A549 (cell line): ENCODE data around the gene TBL1X. TPM values are rescaled to one million over a fixed set of nuclear protein-coding genes. Genes with fewer than 3 reads are reported as not detected.

Experiments
- ATAC-seq, 2 experiments: fragments of 200-7000 bp in 1 of 2; fragments of >200 bp in 1 of 2; cut with Nextera tagmentation in 1 of 2; cut with Tn5 transposase in 1 of 2; 3 replicates each; pipeline versions ENCODE4 v1.8.0 to v1.9.1; 2018 to 2020; ENCODE audit warnings: mild to moderate bottlenecking in 1 of 2, moderate library complexity in 1 of 2
- CTCF ChIA-PET: fragments of 300-600 bp; sonication (Branson Sonifier 250); formaldehyde crosslinking; extraction: SDS; loops from one replicate; lab custom pipeline; 2021; ENCODE audit warnings: antibody characterized with exemption, inconsistent platforms; lab: Yijun Ruan, JAX
- POLR2A ChIA-PET: fragments of 350-600 bp; formaldehyde crosslinking; extraction: SDS; loops from one replicate; lab custom pipeline; 2021; ENCODE audit warnings: antibody characterized with exemption, inconsistent platforms; lab: Yijun Ruan, JAX
- DNase-seq, 2 experiments: peaks; one replicate each; pipeline versions ENCODE4 v3.0.0 to v3.0.0-alpha.2; 2011 to 2016; ENCODE audit warnings: low read depth in 1 of 2, low spot score in 1 of 2
- FAIRE-seq: peaks from 2 replicates; lab custom pipeline; 2011; peaks lifted over from hg19 to GRCh38; lab: Jason Lieb, UNC
- H3K27ac ChIP-seq, 2 experiments: fragments of >200 bp; sonication (Bioruptor Twin); formaldehyde crosslinking; 3 replicates each; pipeline ENCODE4 v1.5.1; 2016 to 2017
- H3K4me1 ChIP-seq: fragments of >200 bp; sonication (Bioruptor Twin); formaldehyde crosslinking; 3 replicates; pipeline ENCODE4 v1.6.1; 2016
- H3K4me2 ChIP-seq: fragments of >200 bp; sonication (Bioruptor Twin); formaldehyde crosslinking; 3 replicates; pipeline ENCODE4 v1.6.1; 2016
- H3K4me3 ChIP-seq: fragments of >200 bp; sonication (Bioruptor Twin); formaldehyde crosslinking; 3 replicates; pipeline ENCODE4 v1.5.1; 2016
- H3K9me3 ChIP-seq: fragments of >200 bp; sonication (Bioruptor Twin); formaldehyde crosslinking; 3 replicates; pipeline ENCODE4 v1.6.1; 2016
- BHLHE40 ChIP-seq: IDR thresholded peaks from 2 replicates; pipeline ENCODE4 v1.6.1; 2012; ENCODE audit warnings: low read depth, low read length, inconsistent platforms
- CBX2 ChIP-seq: fragments of 200-600 bp; sonication (generic); IDR thresholded peaks from 2 replicates; pipeline ENCODE4 v1.6.1; 2016; ENCODE audit warnings: low read depth, mild to moderate bottlenecking, borderline replicate concordance
- CBX8 ChIP-seq: fragments of 200-600 bp; sonication (generic); IDR thresholded peaks from 2 replicates; pipeline ENCODE4 v1.6.1; 2016
- CEBPB ChIP-seq, 2 experiments: fragments of >200 bp in 1 of 2; sonication (Bioruptor Twin) in 1 of 2; formaldehyde crosslinking in 1 of 2; IDR thresholded peaks; 2 replicates each; pipeline ENCODE4 v1.6.1; 2012 to 2016
- E2F6 ChIP-seq: IDR thresholded peaks from 2 replicates; pipeline ENCODE4 v1.6.1; 2012; ENCODE audit warnings: low read depth, borderline replicate concordance
- EHF ChIP-seq: fragments of 250-450 bp; sonication (Bioruptor Pico); IDR thresholded peaks from 2 replicates; pipeline ENCODE4 v1.5.0; 2020; ENCODE audit warnings: mild to moderate bottlenecking
- EHMT2 ChIP-seq: fragments of 200-600 bp; sonication (generic); IDR thresholded peaks from 2 replicates; pipeline ENCODE4 v1.6.1; 2016; ENCODE audit warnings: antibody characterized with exemption, low read depth, mild to moderate bottlenecking, moderate library complexity
- FOSL2 ChIP-seq, 2 experiments: fragments of 450-650 bp in 1 of 2; fragments of >200 bp in 1 of 2; sonication (Bioruptor Twin) in 1 of 2; formaldehyde crosslinking; IDR thresholded peaks; 2 replicates each; pipeline versions ENCODE4 v1.5.0 to v1.6.1; 2016 to 2020; ENCODE audit warnings: mild to moderate bottlenecking in 1 of 2, moderate library complexity in 1 of 2
- GATA3 ChIP-seq: IDR thresholded peaks from 2 replicates; pipeline ENCODE4 v1.6.1; 2012; ENCODE audit warnings: borderline replicate concordance
- HDAC2 ChIP-seq: fragments of 200-600 bp; sonication (generic); IDR thresholded peaks from 2 replicates; pipeline ENCODE4 v1.6.1; 2016
- HMGXB4 ChIP-seq: fragments of 250-450 bp; sonication (Bioruptor Pico); IDR thresholded peaks from 2 replicates; pipeline ENCODE4 v1.5.0; 2021; ENCODE audit warnings: mild to moderate bottlenecking, moderate library complexity, borderline replicate concordance
- HOXA7 ChIP-seq: fragments of 250-450 bp; sonication (Bioruptor Pico); IDR thresholded peaks from 2 replicates; pipeline ENCODE4 v1.5.0; 2020; ENCODE audit warnings: mild to moderate bottlenecking, moderate library complexity
- HOXB13 ChIP-seq: fragments of 250-450 bp; sonication (Bioruptor Pico); IDR thresholded peaks from 2 replicates; pipeline ENCODE4 v1.5.0; 2020; ENCODE audit warnings: low read depth, mild to moderate bottlenecking, moderate library complexity
- JUN ChIP-seq, 2 experiments: fragments of >200 bp; sonication (Bioruptor Twin); formaldehyde crosslinking; IDR thresholded peaks; 2 replicates in 1 of 2; 3 replicates in 1 of 2; pipeline ENCODE4 v1.6.1; 2016 to 2017
- JUNB ChIP-seq: fragments of >200 bp; sonication (Bioruptor Twin); formaldehyde crosslinking; IDR thresholded peaks from 2 replicates; pipeline ENCODE4 v1.6.1; 2016
- KDM5A ChIP-seq: fragments of 200-600 bp; sonication (generic); IDR thresholded peaks from 2 replicates; pipeline ENCODE4 v1.6.1; 2016; ENCODE audit warnings: antibody characterized with exemption, mild to moderate bottlenecking
- MAX ChIP-seq: IDR thresholded peaks from 2 replicates; pipeline ENCODE4 v1.6.1; 2012
- RAD21 ChIP-seq, 2 experiments: fragments of >200 bp in 1 of 2; sonication (Bioruptor Twin) in 1 of 2; formaldehyde crosslinking in 1 of 2; IDR thresholded peaks in 1 of 2; conservative IDR thresholded peaks in 1 of 2; 2 replicates in 1 of 2; 3 replicates in 1 of 2; pipeline ENCODE4 v1.6.1; 2012 to 2018; ENCODE audit warnings: inconsistent platforms in 1 of 2
- RARB ChIP-seq: fragments of 250-450 bp; sonication (Bioruptor Pico); IDR thresholded peaks from 2 replicates; pipeline ENCODE4 v1.8.0; 2021; ENCODE audit warnings: mild to moderate bottlenecking, moderate library complexity
- REST ChIP-seq: fragments of 200-600 bp; sonication (generic); IDR thresholded peaks from 2 replicates; pipeline ENCODE4 v1.6.1; 2016; ENCODE audit warnings: antibody characterized with exemption, mild to moderate bottlenecking, moderate library complexity
- SMC3 ChIP-seq: fragments of >200 bp; sonication (Bioruptor Twin); formaldehyde crosslinking; IDR thresholded peaks from 3 replicates; pipeline ENCODE4 v1.6.1; 2018; ENCODE audit warnings: inconsistent platforms
- TFCP2L1 ChIP-seq: fragments of 250-450 bp; sonication (Bioruptor Pico); IDR thresholded peaks from 2 replicates; pipeline ENCODE4 v1.5.0; 2021; ENCODE audit warnings: mild to moderate bottlenecking
- USF2 ChIP-seq: fragments of 450-650 bp; IDR thresholded peaks from 2 replicates; pipeline ENCODE4 v1.6.1; 2014; ENCODE audit warnings: antibody characterized with exemption
- ZC3H11A ChIP-seq: fragments of 450-650 bp; IDR thresholded peaks from 2 replicates; pipeline ENCODE4 v1.6.1; 2014; ENCODE audit warnings: antibody characterized with exemption, mild to moderate bottlenecking
- ZFP36 ChIP-seq: fragments of 450-650 bp; IDR thresholded peaks from 2 replicates; pipeline ENCODE4 v1.6.1; 2014; ENCODE audit warnings: borderline replicate concordance; ENCODE audit not compliant: partially characterized antibody
- WGBS: methylation state at CpG from one replicate; pipeline ENCODE4 v1.1.6; 2017; ENCODE audit errors: missing lambda C conversion rate; 5-methylcytosine and 5-hydroxymethylcytosine counted together
- polyA plus RNA-seq, 4 experiments: library from polyadenylated mRNA; depleted of rRNA in 3 of 4; stranded (reverse); fragments of >200 nt; fragmentation: RNase III in 1 of 4; extraction: RNeasy Plus Mini Kit Qiagen cat#74134 plus additional on column Dnase treatment in 1 of 4; gene quantifications; 2 replicates in 3 of 4; 3 replicates in 1 of 4; pipeline ENCODE4 v1.2.3, GENCODE V29; 2011 to 2017

Gene TBL1X
- polyA plus RNA-seq, 2 of the 4 experiments (the other 2 are of a cell fraction), result 14.6 to 18.0 TPM

- Histone ChIP-seq H3K4me1 (no peaks in the 10 kb centered on the region), H3K4me2 (no peak overlapping the region), H3K4me3 (no peak overlapping the region), H3K9me3 (peaks cover 2% of the 10 kb centered on the region; the same call in 1 of the 3 replicates), H3K27ac (no peak overlapping the region)
- FAIRE-seq, result no peak
- no peak for DNase-seq
- ChIA-PET POLR2A (no interaction called here), CTCF (interaction anchor here (0.9 kb wide), 1 partner anchor 8 kb away, joined by 3 read pairs; no protein-coding TSS in a partner anchor)
- no peak for ATAC-seq
- TF ChIP-seq CEBPB (IDR thresholded peaks at IDR 0.05) (no peak), ZFP36 (no peak), TFCP2L1 (no peak), BHLHE40 (no peak), MAX (no peak), ZC3H11A (no peak), CBX8 (no peak), EHF (CRISPR knock-in tag) (no peak), HOXA7 (CRISPR knock-in tag) (no peak), FOSL2 (IDR thresholded peaks at IDR 0.05) (no peak), FOSL2 (CRISPR knock-in tag; IDR thresholded peaks at IDR 0.05) (no peak), HMGXB4 (CRISPR knock-in tag) (no peak), USF2 (no peak)
- 14% methylated on average over 3 of the region's 3 CpGs for WGBS
Measured at GRCh38 chrX:9738151-9738550, 273.3 kb downstream of the TBL1X start.

GRCh38 chrX:9739130-9739529, 274.3 kb downstream of the TBL1X start:
- no peak for FAIRE-seq
- H3K4me1 ChIP-seq, result no peaks in the 10 kb centered on the region
- TF ChIP-seq CBX2, result no peak
- TF ChIP-seq E2F6, result no peak
- no peak for TF ChIP-seq EHMT2
- TF ChIP-seq SMC3, result no peak
- no peak for TF ChIP-seq EHF (CRISPR knock-in tag)
- no peak for TF ChIP-seq GATA3
- TF ChIP-seq RAD21 (conservative IDR thresholded peaks at IDR 0.05 in 1 of 2, IDR thresholded peaks at IDR 0.05 in 1 of 2), result no peak
- no peak for TF ChIP-seq HDAC2
- no peak for TF ChIP-seq RARB (CRISPR knock-in tag)
- ATAC-seq, result no peak
- no peaks in the 10 kb centered on the region for H3K9me3 ChIP-seq
- H3K4me3 ChIP-seq, result no peak overlapping the region
- CTCF ChIA-PET, result no interaction called here
- H3K4me2 ChIP-seq, result no peak overlapping the region
- POLR2A ChIA-PET, result no interaction called here
- 4% methylated on average over 1 of the region's 5 CpGs for WGBS
- DNase-seq, result no peak
- H3K27ac ChIP-seq, result no peak overlapping the region

- H3K4me2 ChIP-seq, result no peak overlapping the region
- H3K4me1 ChIP-seq, result no peaks in the 10 kb centered on the region
- no peak for DNase-seq
- no peak for FAIRE-seq
- ChIA-PET CTCF (no interaction called here), POLR2A (no interaction called here)
- no peak for ATAC-seq
- no peaks in the 10 kb centered on the region for H3K9me3 ChIP-seq
- no peak overlapping the region for H3K4me3 ChIP-seq
- WGBS, result 64% methylated on average over 11 of the region's 11 CpGs
- no peak overlapping the region for H3K27ac ChIP-seq
- TF ChIP-seq E2F6 (no peak), KDM5A (no peak), TFCP2L1 (no peak), RARB (CRISPR knock-in tag) (no peak), REST (no peak), EHMT2 (no peak), JUN (IDR thresholded peaks at IDR 0.05) (no peak), CBX2 (no peak), JUNB (no peak), HOXB13 (no peak)
Measured at GRCh38 chrX:9745417-9746115, 280.7 kb downstream of the TBL1X start.
